ENCODE data around the gene AFAP1L2.

Gene AFAP1L2

DNA sequence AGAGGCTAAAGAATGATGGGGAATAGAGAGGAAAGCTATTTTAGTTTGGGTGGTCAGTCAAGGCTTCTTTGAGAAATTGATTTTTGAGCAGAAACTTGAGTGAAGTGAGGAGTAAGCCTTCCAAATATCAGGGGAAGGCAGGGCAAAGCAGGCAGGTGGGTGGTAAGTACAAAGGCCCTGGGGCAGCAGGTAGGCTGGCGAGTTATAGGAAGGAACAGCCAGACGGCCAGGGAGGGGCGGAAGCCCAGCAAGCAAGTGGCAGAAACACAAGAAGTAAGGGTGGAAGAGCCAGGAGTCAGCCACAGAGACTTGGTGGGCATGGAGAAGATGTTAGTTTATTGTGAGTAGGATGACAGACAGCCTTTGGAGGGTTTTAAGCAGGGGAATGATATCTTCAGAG is 130.4 kb downstream of the AFAP1L2 start:
- Histone ChIP-seq H3K27me3 (no peaks in the 10 kb centered on the region), H3K4me3 (ENCODE audit: low read depth, low read length) (no peak overlapping the region), H3K9me3 (no peaks in the 10 kb centered on the region; the same call in 1 of the 2 replicates), H3K36me3 (no peaks in the 10 kb centered on the region), H3K4me1 (no peaks in the 10 kb centered on the region)
- TF ChIP-seq, protein P1, sequence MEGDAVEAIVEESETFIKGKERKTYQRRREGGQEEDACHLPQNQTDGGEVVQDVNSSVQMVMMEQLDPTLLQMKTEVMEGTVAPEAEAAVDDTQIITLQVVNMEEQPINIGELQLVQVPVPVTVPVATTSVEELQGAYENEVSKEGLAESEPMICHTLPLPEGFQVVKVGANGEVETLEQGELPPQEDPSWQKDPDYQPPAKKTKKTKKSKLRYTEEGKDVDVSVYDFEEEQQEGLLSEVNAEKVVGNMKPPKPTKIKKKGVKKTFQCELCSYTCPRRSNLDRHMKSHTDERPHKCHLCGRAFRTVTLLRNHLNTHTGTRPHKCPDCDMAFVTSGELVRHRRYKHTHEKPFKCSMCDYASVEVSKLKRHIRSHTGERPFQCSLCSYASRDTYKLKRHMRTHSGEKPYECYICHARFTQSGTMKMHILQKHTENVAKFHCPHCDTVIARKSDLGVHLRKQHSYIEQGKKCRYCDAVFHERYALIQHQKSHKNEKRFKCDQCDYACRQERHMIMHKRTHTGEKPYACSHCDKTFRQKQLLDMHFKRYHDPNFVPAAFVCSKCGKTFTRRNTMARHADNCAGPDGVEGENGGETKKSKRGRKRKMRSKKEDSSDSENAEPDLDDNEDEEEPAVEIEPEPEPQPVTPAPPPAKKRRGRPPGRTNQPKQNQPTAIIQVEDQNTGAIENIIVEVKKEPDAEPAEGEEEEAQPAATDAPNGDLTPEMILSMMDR (IDR thresholded peaks at IDR 0.05; ENCODE audit: low read depth, low read length) = no peak
- DNase-seq = no peak

DNA sequence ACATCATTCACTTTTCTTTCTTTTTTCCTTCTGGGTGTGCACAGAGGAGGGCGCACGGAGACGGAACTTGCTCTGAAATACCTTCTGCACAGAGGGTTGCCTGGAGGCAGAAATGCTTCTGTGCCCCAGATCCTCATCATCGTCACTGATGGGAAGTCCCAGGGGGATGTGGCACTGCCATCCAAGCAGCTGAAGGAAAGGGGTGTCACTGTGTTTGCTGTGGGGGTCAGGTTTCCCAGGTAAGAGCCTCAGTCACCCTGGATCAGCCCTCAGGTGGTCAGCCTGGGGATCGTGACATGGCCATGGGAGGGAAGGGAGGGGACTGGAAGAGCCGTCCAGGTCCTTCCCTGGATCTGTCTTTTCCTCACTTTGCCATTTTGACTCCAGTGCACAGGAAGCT is 131.6 kb downstream of the AFAP1L2 start:
- H3K36me3 ChIP-seq = no peaks in the 10 kb centered on the region
- H3K4me1 ChIP-seq = no peaks in the 10 kb centered on the region
- H3K9me3 ChIP-seq = no peaks in the 10 kb centered on the region; the same call in 1 of the 2 replicates
- H3K4me3 ChIP-seq (ENCODE audit: low read depth, low read length) = no peak overlapping the region
- TF ChIP-seq, protein P1 (IDR thresholded peaks at IDR 0.05; ENCODE audit: low read depth, low read length) = no peak
- H3K27me3 ChIP-seq = no peaks in the 10 kb centered on the region
- DNase-seq = no peak

DNA sequence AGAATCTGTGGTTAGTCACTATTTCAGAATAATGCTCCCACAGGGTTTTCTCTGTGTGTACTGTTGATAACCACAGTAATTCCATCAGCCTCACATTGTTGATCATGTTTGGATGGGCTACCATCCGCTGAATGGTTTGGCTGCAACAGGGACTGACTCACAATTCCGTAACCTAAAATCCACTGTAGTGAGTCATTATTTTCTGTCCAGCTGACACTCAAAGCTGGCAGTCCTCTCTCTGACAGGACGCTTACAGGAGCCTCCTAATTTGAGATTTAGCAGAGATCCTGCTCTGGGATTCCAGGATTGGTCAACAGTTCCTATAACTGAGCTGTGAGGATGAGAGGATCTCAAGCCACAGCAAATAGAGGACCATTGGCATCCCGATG is 132.5 kb downstream of the AFAP1L2 start:
- Histone ChIP-seq H3K36me3 (no peaks in the 10 kb centered on the region), H3K4me1 (no peaks in the 10 kb centered on the region), H3K4me3 (ENCODE audit: low read depth, low read length) (no peak overlapping the region), H3K27me3 (no peaks in the 10 kb centered on the region), H3K9me3 (no peaks in the 10 kb centered on the region; the same call in 1 of the 2 replicates)
- TF ChIP-seq, protein P1 (IDR thresholded peaks at IDR 0.05; ENCODE audit: low read depth, low read length) = no peak
- no peak for DNase-seq

DNA sequence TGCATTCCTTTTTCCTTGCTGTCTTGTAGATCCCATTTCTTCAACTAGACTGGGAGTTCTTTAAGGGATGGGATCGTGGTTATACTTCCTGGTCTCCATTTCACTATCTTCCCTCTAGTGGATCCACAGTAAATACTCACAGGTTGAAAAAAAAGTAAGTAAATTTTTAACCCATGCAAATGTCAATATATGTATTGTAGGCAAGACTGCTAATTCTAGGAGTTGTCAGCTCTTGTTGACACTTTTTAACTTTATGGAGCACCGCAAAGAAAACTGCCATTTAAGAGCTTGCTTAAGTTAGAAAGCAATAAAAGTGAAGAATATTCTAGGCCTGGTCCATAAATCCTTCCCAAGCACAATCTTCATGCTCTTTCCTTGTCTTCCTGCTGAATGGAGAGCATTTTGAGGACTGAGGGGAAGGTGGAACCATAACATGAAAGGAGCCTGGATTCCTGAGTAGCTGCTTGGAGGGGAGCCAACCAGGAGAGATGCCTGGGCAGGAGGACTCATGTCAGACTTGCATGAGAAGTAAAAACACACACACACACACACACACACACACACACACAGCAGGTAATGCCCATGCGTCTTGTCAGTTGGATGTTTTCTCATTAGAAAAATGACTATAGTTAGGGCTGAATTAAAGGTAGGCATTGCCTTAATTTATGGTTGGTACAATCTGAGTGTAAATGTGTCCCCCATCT is 133.1 kb downstream of the AFAP1L2 start:
- TF ChIP-seq, protein P1 (IDR thresholded peaks at IDR 0.05; ENCODE audit: low read depth, low read length) = no peak

DNA sequence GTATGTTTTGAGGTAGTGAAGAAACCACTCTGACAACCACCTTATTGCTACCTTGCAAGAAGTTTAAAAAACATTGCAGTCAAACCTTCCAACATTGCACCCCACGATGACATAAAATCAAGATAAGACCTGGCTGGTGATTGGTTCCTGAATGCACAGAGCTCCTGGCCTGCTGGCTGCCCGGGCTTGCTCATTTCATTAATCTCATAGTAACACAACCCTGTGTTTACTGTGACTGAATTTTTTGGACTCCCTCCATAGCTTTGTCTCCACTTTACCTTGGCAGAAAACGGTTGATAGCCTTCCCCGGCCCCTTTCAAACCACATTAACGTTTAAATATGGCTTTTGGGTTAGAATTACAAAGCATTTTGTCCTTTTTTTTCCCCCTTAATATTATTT is 137.8 kb downstream of the AFAP1L2 start:
- Histone ChIP-seq H3K4me1 (no peaks in the 10 kb centered on the region), H3K9me3 (no peaks in the 10 kb centered on the region), H3K4me3 (ENCODE audit: low read depth, low read length) (no peak overlapping the region), H3K27me3 (no peaks in the 10 kb centered on the region), H3K36me3 (no peaks in the 10 kb centered on the region)
- TF ChIP-seq, protein P1 (IDR thresholded peaks at IDR 0.05; ENCODE audit: low read depth, low read length) = no peak
- DNase-seq = no peak

More for the DNA sequence above, 133.1 kb downstream of the AFAP1L2 start:
- H3K36me3 ChIP-seq = no peaks in the 10 kb centered on the region
- H3K4me1 ChIP-seq = no peaks in the 10 kb centered on the region
- no peaks in the 10 kb centered on the region; the same call in 1 of the 2 replicates for H3K9me3 ChIP-seq
- no peak for DNase-seq
- H3K27me3 ChIP-seq = no peaks in the 10 kb centered on the region
- no peak overlapping the region for H3K4me3 ChIP-seq (ENCODE audit: low read depth, low read length)

DNA sequence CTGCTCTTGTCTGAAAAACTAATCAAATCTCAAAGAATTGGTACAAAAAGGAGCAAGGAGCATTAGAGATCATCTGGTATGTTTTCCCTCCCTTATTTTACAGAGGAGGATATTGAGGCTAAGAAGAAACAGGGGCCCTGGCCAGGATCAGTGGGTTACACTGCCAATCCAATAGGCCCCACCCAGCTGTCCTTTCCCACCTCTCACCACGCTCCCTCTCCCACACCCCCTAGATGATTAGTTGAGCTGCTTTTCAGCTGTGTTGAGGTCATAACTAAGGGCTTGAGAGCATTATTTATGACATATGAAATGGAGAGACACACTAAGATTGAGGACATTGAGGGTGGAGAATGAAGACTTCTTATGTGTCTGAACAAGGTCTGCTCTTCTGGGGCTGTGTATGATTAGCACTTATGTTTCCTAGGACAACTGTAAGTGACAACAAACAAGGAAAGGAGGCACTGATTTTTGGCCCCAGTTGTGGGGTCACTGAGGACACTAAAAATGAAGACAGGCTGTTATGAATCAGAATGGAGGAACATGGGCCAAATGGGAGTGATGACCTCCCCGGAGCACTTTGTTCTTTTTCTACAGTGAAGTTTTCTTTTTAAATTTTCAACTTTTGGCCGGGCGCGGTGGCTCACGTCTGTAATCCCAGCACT is 138.8 kb downstream of the AFAP1L2 start:
- Histone ChIP-seq H3K4me3 (ENCODE audit: low read depth, low read length) (no peak overlapping the region), H3K4me1 (no peaks in the 10 kb centered on the region), H3K9me3 (no peaks in the 10 kb centered on the region), H3K36me3 (no peaks in the 10 kb centered on the region), H3K27me3 (no peaks in the 10 kb centered on the region)
- DNase-seq = no peak
- TF ChIP-seq, protein P1 (IDR thresholded peaks at IDR 0.05; ENCODE audit: low read depth, low read length) = no peak

All from BE2C (cell line).